MM.1S (cell line): Measurements from ENCODE around the gene SELENOP.
"Not testable (repeated sequence)": the region's sequence is repeated elsewhere in the genome, so short reads cannot be mapped to it uniquely, and the experiment has no call there.

Experiments used
- EZH2 ChIP-seq: fragments of 300-600 bp; sonication (generic); optimal IDR thresholded peaks from 2 replicates; pipeline ENCODE3; 2017; ENCODE audit warnings: low read depth, mild to moderate bottlenecking, antibody characterized with exemption, low read length, mixed read lengths
- TF ChIP-seq, protein P1 (sequence below): fragments of 300-600 bp; sonication (generic); IDR thresholded peaks from 2 replicates; pipeline ENCODE4 v1.5.1; 2016; ENCODE audit warnings: antibody characterized with exemption, low read length, mixed read lengths

DNA sequence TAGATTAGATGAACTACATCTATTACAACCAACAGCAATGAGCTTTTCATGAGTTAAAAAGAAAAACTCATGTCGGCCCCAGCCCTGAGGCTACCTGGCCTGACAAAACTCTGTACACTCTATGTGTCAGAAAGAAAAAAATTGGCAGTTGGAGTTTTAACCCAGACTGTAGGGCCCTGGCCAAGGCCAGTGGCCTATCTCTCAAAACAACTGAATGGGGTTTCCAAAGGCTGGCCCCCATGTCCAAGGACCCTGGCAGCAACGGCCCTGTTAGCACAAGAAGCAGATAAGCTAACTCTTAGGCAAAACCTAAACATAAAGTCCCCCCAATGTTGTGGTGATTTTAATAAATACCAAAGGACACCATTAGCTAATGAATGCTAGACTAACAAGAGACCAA lies 4.9 kb upstream of the SELENOP start:
- TF ChIP-seq, protein P1, sequence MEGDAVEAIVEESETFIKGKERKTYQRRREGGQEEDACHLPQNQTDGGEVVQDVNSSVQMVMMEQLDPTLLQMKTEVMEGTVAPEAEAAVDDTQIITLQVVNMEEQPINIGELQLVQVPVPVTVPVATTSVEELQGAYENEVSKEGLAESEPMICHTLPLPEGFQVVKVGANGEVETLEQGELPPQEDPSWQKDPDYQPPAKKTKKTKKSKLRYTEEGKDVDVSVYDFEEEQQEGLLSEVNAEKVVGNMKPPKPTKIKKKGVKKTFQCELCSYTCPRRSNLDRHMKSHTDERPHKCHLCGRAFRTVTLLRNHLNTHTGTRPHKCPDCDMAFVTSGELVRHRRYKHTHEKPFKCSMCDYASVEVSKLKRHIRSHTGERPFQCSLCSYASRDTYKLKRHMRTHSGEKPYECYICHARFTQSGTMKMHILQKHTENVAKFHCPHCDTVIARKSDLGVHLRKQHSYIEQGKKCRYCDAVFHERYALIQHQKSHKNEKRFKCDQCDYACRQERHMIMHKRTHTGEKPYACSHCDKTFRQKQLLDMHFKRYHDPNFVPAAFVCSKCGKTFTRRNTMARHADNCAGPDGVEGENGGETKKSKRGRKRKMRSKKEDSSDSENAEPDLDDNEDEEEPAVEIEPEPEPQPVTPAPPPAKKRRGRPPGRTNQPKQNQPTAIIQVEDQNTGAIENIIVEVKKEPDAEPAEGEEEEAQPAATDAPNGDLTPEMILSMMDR = not testable (repeated sequence)
- TF ChIP-seq EZH2 = not testable (repeated sequence)
